Hepatocyte (in vitro differentiated cells): ENCODE data around the gene SARDH. TPM values are rescaled to one million over a fixed set of nuclear protein-coding genes. Genes with fewer than 3 reads are reported as not detected.

ENCODE experiments used
- DNase-seq: peaks from one replicate; pipeline ENCODE4 v3.0.0-alpha.2; 2016; ENCODE audit warnings: low spot score
- H2AFZ ChIP-seq: fragments of 200-600 bp; sonication (generic); 2 replicates; pipeline ENCODE4 v1.6.0; 2016; ENCODE audit warnings: antibody characterized with exemption, mild to moderate bottlenecking
- H3K27ac ChIP-seq: fragments of 200-600 bp; sonication (generic); 2 replicates; pipeline ENCODE4 v1.5.1; 2016; ENCODE audit warnings: mild to moderate bottlenecking
- H3K27me3 ChIP-seq: fragments of 200-600 bp; sonication (generic); 2 replicates; pipeline ENCODE4 v1.6.1; 2016
- H3K36me3 ChIP-seq: fragments of 200-600 bp; sonication (generic); replicated peaks from 2 replicates; pipeline ENCODE4 v1.5.1; 2016; ENCODE audit warnings: low read depth; ENCODE audit not compliant: insufficient read depth
- H3K4me1 ChIP-seq: fragments of 200-600 bp; sonication (generic); 2 replicates; pipeline ENCODE4 v1.5.1; 2016; ENCODE audit warnings: mild to moderate bottlenecking, moderate library complexity; ENCODE audit not compliant: insufficient read depth
- H3K4me2 ChIP-seq: fragments of 200-600 bp; sonication (generic); 2 replicates; pipeline ENCODE4 v1.6.0; 2016
- H3K4me3 ChIP-seq: fragments of 200-600 bp; sonication (generic); 2 replicates; pipeline ENCODE4 v1.5.1; 2016; ENCODE audit warnings: mild to moderate bottlenecking
- H3K79me2 ChIP-seq: fragments of 200-600 bp; sonication (generic); 2 replicates; pipeline ENCODE4 v1.6.0; 2017; ENCODE audit warnings: mild to moderate bottlenecking
- H3K9me2 ChIP-seq: fragments of 200-600 bp; sonication (generic); replicated peaks from 2 replicates; pipeline ENCODE4 v1.6.0; 2017; ENCODE audit warnings: mild to moderate bottlenecking; ENCODE audit not compliant: insufficient read depth
- H3K9me3 ChIP-seq: fragments of 200-600 bp; sonication (generic); 2 replicates; pipeline ENCODE4 v1.5.1; 2016; ENCODE audit warnings: low read depth, mild to moderate bottlenecking
- H4K20me1 ChIP-seq: fragments of 200-600 bp; sonication (generic); 2 replicates; pipeline ENCODE4 v1.6.0; 2016; ENCODE audit warnings: mild to moderate bottlenecking; ENCODE audit not compliant: insufficient read depth, poor library complexity, severe bottlenecking
- EZH2 ChIP-seq: fragments of 200-600 bp; sonication (generic); IDR thresholded peaks from 2 replicates; pipeline ENCODE4 v1.6.1; 2016; ENCODE audit warnings: antibody characterized with exemption, mild to moderate bottlenecking, borderline replicate concordance
- EZH2phosphoT487 ChIP-seq: fragments of 200-600 bp; sonication (generic); IDR thresholded peaks from one replicate; pipeline ENCODE4 v1.6.1; 2018; ENCODE audit warnings: antibody characterized with exemption, mild to moderate bottlenecking, low read depth, moderate library complexity; ENCODE audit not compliant: unreplicated experiment, severe bottlenecking
- WGBS: methylation state at CpG from one replicate; pipeline ENCODE4 v1.1.6; 2016; ENCODE audit warnings: low lambda C conversion rate; ENCODE audit errors: missing lambda C conversion rate; 5-methylcytosine and 5-hydroxymethylcytosine counted together
- polyA plus RNA-seq: library from polyadenylated mRNA; unstranded; fragments of >200 nt; fragmentation: Nextera tagmentation; extraction: Ambion mirVana; gene quantifications from 2 replicates; pipeline ENCODE4 v1.2.1, GENCODE V29; 2016
- total RNA-seq: library from RNA; depleted of rRNA; stranded (reverse); fragments of >200 nt; gene quantifications from 2 replicates; pipeline ENCODE4 v1.2.3, GENCODE V29; 2014
- TF ChIP-seq, protein P1 (sequence below): fragments of 200-600 bp; sonication (generic); IDR thresholded peaks from 2 replicates; pipeline ENCODE4 v1.5.1; 2016; ENCODE audit warnings: antibody characterized with exemption, mild to moderate bottlenecking; ENCODE audit not compliant: poor library complexity

SARDH gene
- total and polyA plus RNA-seq, 2 experiments from 2014 or later = 7.5 to 9.8 TPM

DNA sequence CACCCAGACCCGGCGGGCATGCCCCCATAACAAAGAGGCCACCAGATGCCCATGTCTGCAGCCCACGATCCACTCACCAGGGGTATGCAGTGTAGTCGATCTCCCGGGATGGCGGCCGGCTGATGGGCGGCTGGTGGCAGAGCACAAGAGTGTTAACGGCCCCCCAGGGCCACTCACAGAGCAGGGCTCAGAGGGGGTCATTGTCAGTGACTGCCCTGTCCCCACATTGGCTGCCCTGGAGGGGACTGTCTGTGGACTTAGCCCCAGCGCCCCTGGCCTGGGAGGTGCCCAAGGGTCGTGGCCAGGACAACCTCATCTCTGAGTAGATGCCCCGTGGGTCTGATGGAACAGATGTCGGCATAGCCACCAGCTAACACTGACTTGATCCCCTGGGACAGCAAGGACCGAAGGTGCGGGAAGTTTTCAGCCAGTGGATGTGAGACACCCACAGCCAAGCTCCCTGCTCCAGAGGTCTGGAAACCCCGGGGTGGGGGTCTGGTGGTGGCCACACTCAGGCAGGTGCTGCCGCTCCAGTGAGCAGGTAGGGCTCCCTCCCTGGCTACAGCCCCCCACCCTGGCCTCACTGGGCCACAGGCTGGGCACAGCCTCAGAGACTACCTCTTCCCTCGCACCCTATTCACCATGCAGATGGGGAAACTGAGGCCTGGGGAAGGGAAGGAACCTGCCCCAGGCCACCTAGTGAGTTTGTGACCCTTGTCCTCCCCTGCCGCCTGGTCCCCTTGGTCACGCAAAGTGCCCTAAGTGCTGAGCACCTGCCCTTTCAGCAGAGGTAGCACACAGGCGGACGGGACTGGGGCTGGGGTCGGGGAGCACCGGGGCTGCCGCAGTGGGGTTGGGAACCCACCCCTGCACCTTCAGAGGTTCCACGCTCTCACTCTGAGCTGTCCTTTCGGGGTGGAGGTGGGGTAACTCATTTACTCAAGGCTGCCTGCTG lies 38.1 kb upstream of the SARDH start:
- 94% methylated on average over 27 of the region's 27 CpGs for WGBS
- Histone ChIP-seq H4K20me1 (no peaks in the 10 kb centered on the region), H3K4me2 (no peak overlapping the region), H3K27ac (no peak overlapping the region), H3K9me3 (no peaks in the 10 kb centered on the region), H3K9me2 (no peaks in the 10 kb centered on the region), H3K79me2 (no peaks in the 10 kb centered on the region), H2AFZ (no peak overlapping the region), H3K27me3 (no peaks in the 10 kb centered on the region), H3K36me3 (no peaks in the 10 kb centered on the region), H3K4me1 (no peaks in the 10 kb centered on the region), H3K4me3 (no peak overlapping the region)
- DNase-seq = no peak
- TF ChIP-seq EZH2 (no peak), EZH2phosphoT487 (no peak)
- TF ChIP-seq, protein P1, sequence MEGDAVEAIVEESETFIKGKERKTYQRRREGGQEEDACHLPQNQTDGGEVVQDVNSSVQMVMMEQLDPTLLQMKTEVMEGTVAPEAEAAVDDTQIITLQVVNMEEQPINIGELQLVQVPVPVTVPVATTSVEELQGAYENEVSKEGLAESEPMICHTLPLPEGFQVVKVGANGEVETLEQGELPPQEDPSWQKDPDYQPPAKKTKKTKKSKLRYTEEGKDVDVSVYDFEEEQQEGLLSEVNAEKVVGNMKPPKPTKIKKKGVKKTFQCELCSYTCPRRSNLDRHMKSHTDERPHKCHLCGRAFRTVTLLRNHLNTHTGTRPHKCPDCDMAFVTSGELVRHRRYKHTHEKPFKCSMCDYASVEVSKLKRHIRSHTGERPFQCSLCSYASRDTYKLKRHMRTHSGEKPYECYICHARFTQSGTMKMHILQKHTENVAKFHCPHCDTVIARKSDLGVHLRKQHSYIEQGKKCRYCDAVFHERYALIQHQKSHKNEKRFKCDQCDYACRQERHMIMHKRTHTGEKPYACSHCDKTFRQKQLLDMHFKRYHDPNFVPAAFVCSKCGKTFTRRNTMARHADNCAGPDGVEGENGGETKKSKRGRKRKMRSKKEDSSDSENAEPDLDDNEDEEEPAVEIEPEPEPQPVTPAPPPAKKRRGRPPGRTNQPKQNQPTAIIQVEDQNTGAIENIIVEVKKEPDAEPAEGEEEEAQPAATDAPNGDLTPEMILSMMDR = no peak

DNA sequence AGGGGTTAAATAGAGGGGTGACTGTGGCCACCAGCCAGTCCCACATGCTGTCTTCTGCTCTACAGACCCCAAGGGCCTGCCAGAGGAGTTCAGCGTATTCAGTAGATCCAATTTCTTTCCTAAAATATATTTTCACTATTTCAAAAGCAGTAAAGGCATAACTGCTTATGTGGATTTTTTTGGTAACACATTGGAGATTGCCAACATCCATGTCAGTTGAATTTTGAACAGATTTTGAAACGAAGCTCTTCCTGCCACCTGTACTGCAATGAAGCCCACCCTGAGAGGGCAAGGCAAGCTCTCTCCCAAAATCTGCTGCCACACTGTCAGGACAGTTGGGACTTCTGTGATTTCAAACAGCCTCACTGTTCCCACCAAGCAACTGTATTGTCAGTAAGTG lies 37.1 kb upstream of the SARDH start:
- H4K20me1 ChIP-seq = no peaks in the 10 kb centered on the region
- no peak overlapping the region for H3K4me2 ChIP-seq
- H3K4me3 ChIP-seq = no peak overlapping the region
- H3K27ac ChIP-seq = no peak overlapping the region
- no peaks in the 10 kb centered on the region for H3K9me3 ChIP-seq
- DNase-seq = no peak
- TF ChIP-seq EZH2phosphoT487 = no peak
- no peak for TF ChIP-seq EZH2
- TF ChIP-seq, protein P1 = no peak
- no peaks in the 10 kb centered on the region for H3K4me1 ChIP-seq
- H3K27me3 ChIP-seq = no peaks in the 10 kb centered on the region
- no peaks in the 10 kb centered on the region for H3K36me3 ChIP-seq
- no peaks in the 10 kb centered on the region for H3K9me2 ChIP-seq
- no peak overlapping the region for H2AFZ ChIP-seq
- H3K79me2 ChIP-seq = no peaks in the 10 kb centered on the region
- 94% methylated on average over 2 of the region's 2 CpGs for WGBS

DNA sequence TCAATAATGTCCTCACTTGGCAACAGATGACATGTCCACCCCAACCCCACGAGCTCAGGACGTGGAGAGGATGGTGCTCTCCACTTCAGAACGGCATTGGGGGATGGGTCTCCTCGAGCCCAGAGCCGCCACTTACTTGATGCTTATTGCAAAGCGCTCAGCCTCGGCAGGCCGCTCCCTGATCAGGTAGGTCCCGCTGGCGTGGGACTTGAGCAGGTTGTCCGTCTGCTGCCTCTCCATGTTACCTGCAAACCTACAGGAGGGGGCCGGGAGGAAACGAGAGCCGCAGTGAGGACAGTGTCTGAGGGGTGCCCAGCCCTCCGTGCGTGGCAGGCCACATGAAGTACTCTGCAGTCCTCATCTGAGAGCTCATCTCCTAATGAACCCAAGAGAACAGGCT lies 36.6 kb upstream of the SARDH start:
- Histone ChIP-seq H3K36me3 (no peaks in the 10 kb centered on the region), H2AFZ (no peak overlapping the region), H3K9me2 (no peaks in the 10 kb centered on the region), H3K9me3 (no peaks in the 10 kb centered on the region), H3K27ac (no peak overlapping the region), H3K4me1 (no peaks in the 10 kb centered on the region), H3K4me3 (no peak overlapping the region), H3K79me2 (no peaks in the 10 kb centered on the region), H3K27me3 (no peaks in the 10 kb centered on the region), H3K4me2 (no peak overlapping the region), H4K20me1 (no peaks in the 10 kb centered on the region)
- no peak for TF ChIP-seq EZH2
- TF ChIP-seq EZH2phosphoT487 = no peak
- TF ChIP-seq, protein P1 = no peak
- 97% methylated on average over 16 of the region's 16 CpGs for WGBS
- DNase-seq = no peak
